Measurements from ENCODE around the gene IGSF23.

Gene IGSF23

DNA sequence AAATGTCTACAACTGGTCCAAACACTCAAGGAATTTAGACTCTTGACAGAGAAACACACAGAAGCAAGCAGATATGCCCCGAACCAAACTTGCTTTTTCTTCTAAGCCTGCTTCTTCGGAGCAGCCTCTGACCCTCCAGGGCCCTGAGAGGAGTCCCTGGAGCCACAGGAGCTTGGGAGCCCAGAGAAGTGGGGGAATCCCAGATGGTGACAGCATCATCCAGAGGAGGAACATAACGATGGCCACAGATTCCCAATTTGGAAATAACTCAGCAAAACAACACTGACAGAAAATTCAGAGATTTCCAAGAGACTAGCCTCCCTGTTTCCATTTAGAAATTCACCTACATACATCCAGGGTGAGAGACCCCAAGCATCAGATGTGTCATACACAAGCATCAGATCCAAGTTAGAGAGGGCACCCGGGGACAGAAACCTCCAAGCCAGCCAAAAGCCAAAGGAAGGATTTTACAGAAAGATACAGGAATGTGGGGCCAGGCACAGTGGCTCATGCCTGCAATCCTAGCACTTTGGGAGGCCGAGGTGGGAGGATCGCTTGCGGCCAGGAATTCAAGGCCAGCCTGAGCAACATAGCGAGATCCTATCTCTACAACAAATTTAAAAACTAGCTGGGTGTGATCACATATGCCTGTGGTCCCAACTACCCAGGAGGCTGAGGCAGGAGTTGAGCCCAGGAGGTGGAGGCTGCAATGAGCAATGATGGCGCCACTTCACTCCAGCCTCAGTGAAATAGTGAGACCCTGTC is 28.3 kb downstream of the IGSF23 start:
- no peak for DNase-seq (ENCODE audit: low read depth)

DNA sequence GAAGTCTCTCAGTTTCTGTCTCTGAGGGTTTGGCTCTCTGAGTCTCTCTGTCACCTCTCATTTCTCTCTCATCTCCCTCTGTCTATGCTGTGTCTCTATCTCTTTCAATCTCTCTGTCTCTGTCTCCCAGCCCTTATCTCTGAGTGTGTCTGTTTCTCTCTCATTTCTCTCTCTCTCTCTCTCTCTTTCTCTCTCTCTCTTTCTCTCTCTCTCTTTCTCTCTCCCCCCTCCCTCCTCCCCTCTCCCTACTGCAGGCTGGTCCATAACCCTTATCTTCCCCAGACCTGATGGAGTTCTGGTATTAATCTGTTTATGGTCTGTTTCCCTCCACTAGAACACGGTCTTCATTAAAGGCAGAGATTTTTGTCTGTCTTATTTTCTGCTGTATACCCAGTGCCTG is 29.0 kb downstream of the IGSF23 start:
- no peak for DNase-seq (ENCODE audit: low read depth)

DNA sequence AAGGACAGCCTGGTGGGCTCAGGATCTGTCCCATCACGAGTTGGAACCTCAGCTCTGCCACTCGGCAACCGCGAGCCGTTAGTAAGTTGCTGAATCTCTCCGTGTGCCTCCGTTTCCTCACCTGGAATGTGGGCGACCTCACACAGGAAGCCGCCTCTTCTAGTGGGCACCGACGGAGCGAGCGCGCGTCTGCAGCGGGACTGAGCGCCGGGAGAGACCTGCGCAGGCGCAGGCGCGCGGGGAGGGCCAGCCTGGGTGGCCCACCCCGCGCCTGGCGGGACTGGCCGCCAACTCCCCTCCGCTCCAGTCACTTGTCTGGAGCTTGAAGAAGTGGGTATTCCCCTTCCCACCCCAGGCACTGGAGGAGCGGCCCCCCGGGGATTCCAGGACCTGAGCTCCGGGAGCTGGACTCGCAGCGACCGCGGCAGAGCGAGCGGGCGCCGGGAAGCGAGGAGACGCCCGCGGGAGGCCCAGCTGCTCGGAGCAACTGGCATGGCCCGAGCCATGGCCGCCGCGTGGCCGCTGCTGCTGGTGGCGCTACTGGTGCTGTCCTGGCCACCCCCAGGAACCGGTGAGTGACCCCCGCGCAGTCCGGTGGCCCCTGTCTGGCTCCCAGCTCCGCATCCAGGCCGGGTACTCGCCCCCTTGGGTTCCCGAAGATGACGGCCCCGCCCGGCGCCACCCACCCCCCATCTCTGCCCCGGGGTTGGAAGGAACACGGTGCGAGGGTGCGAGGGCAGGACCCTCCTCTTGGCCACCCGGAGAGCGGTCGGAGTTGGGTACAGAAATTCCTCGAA is 30.4 kb downstream of the IGSF23 start, which contains the start of gene PVR:
PVR (plus strand) TSS at position 306 of the 797 bp plus-strand sequence; CDS start at position 493, 187 bp downstream.
- DNase-seq (ENCODE audit: low read depth) = peak; percentile 19

DNA sequence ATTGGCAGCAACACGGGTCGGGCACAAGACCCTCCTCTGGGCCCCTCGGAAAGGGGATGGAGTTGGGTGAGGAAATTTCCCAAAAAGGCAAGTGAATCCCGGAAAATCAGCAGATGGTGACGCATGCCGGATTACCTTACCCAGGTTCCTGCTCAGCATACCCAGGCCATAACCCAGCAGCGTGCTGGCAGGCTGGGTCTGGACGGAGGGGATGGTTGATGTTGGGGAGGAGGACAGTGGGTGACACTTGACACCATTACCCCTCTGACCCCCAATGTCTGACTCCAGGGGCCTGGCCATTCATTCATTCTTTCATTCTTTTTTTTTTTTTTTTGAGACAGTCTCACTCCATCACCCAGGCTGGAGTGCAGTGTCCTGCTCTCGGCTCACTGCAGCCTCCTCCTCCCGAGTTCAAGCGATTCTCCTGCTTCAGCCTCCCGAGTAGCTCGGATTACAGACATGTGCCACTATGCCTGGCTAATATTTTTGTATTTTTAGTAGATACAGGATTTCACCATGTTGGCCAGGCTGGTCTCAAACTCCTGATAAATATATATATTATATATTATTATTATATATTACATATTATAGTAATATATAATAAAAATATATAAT is 31.1 kb downstream of the IGSF23 start:
- DNase-seq (ENCODE audit: low read depth) = no peak

DNA sequence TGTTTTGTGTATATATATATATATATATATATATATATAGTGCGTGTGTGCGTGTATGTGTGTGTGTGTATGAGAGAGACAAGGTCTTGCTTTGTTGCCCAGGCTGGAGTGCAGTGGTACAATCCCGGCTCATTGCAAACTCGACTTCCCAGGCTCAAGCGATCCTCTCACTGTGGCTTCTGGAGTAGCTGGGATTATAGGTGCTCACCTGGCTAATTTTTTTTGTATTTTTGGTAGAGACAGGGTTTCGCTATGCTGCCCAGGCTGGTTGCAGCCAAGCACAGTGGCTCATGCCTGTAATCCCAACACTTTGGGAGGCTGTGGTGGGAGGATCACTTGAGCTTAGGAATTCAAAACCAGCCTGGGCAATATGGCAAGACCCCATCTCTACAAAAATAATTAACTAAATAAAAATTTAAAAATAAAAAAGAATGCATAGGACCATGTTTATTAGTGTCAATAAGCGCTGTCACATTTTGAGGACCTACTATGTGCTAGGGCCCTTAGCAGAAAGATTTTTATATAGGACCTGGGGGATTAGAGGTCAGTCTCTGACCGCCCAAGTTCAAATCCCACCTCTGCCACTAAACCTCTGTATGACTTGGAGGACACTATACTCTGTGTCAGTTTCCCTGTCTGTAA is 32.2 kb downstream of the IGSF23 start:
- no peak for DNase-seq (ENCODE audit: low read depth)

DNA sequence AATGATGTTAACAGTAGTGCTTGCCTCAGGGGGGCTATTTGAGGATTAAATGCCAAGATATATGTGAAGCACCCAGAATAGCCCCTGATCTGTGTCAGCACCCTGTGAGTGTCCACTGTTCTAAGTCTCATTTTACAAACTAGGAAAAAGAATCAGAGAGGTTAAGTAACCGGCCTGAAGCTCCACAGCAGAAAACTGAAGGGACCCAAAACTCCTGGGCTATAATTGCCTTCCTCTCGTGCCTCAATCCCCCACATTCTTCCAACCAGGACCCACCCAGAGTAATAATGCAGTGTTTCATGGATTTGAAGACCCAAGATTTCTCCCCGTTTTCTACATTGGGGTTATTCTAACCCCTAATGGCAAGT is 32.7 kb downstream of the IGSF23 start:
- no peak for DNase-seq (ENCODE audit: low read depth)

DNA sequence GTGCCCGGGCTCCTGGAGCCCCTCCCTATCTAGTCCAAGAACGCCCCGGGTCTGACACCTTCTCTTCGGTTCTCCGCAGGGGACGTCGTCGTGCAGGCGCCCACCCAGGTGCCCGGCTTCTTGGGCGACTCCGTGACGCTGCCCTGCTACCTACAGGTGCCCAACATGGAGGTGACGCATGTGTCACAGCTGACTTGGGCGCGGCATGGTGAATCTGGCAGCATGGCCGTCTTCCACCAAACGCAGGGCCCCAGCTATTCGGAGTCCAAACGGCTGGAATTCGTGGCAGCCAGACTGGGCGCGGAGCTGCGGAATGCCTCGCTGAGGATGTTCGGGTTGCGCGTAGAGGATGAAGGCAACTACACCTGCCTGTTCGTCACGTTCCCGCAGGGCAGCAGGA is 33.8 kb downstream of the IGSF23 start:
- DNase-seq (ENCODE audit: low read depth) = no peak

DNA sequence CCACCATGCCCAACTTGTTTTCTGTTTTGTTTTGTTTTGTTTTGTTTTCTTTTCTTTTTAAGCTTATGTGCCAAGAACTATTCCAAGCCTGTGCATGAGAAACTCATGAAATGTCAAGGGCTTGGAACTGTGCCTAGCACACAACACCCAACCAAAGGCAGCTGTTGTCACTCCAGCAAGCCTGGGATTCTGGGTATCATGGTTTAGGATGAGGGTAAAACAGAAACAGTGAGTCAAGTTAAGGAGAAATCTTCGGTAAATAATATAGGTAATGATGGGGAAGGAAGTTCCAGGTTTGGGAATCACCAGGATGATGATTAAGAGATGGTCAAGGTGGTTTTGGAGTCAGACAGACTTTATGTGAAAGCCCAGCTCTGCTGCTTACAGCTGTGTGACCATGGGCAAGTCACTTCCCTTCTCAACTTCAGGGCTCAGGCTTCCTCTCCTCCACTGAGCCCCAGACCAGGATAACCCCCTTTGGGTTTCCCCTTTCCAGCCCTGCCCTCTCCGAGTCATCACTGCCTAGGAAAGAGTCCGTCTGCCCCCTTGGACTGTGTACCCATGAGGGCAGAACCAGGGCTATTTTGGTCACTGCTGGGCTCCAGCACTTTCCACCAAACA is 35.4 kb downstream of the IGSF23 start:
- DNase-seq (ENCODE audit: low read depth) = no peak

DNA sequence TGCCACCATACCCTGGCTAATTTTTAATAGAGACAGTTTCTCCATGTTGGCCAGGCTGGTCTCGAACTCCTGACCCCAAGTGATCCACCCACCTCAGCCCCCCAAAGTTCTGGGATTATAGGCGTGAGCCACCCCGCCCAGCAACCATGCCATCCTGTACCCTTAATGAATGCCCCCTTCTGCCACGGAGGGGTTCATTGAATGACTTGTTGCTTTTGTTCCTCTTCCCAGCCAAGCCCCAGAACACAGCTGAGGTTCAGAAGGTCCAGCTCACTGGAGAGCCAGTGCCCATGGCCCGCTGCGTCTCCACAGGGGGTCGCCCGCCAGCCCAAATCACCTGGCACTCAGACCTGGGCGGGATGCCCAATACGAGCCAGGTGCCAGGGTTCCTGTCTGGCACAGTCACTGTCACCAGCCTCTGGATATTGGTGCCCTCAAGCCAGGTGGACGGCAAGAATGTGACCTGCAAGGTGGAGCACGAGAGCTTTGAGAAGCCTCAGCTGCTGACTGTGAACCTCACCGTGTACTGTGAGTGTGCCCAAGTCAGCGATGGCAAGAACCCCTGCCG is 36.3 kb downstream of the IGSF23 start:
- no peak for DNase-seq (ENCODE audit: low read depth)

DNA sequence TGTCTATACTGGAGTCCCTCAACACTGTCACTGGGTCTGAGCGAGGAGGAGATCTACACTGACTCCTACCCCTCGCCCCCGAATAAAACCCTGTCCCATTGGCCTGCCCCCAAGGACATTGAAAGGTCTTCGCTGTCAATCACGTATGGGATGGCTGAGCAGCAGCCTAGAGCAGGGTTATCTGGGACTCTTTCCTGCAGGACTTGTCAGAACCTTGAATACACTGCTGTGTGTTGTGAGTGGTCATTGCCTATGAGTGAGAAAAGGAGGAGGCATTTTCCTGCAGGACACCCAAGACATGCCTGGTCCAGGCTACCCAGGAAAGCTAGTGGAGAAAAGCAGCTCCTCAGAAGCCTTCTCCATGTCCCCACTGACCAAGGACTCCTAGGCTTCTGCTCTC is 40.0 kb downstream of the IGSF23 start:
- DNase-seq (ENCODE audit: low read depth) = no peak

DNA sequence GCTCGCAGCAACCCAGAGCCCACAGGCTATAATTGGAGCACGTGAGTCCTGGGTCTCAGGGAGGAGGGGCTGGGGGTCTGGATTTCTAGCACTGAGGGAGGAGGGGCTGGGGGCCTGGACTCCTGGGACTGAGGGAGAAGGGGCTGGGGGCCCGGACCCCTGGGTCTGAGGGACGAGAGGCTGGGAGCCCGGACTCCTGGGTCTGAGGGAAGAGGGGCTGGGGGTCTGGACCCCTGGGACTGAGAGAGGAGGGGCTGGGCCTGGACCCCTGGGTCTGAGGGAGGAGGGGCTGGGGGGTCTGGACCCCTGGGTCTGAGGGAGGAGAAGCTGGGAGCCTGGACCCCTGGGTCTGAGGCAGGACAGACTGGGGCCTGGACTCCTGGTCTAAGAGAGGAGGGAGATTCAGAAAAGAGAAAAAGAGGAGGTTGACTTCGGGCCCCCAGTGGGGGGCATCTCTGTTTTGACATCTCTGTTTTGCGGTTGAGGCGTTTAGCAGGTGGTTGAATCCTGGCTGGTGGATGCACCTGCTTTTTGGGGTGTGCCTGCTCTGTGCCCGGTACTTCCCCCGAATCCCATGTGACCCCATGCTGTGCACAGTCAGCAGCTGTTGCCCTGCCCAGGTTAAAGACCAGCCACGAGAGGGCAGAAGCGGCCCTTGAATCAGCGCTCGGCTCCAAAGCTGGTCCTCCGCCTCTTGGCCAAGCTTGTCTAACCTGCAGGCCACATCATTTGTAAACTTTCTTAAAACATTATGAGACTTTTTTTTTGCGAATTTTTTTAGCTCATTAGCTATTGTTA is 40.8 kb downstream of the IGSF23 start:
- peak; percentile 56 for DNase-seq (ENCODE audit: low read depth)

DNA sequence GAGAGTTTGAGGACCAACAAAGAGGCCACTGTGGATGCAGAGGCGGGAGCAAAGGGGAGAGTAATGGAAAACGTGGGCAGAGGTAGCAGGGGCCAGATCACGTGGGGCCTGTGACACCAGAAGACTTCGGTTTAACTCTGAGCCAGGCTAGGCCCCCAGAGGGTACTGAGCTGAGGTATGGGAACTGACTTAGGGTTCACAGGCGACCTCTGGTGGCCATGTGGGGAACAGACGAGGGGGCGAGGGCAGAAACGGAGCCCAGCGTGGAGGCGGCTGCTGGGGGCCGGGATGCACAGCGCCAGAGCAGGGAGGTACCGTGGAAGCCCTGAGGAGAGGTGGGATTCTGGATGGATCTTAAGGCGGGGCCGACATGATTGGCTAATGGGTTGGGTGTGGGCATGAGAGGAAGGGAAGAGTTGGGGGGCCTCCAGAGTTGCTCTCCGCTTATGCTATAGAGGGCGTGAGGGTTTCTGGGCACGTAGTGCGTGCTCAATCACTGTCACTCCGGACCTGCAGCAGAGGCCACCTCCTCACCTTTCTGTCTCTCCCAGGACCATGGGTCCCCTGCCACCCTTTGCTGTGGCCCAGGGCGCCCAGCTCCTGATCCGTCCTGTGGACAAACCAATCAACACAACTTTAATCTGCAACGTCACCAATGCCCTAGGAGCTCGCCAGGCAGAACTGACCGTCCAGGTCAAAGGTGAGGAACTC is 44.0 kb downstream of the IGSF23 start:
- DNase-seq (ENCODE audit: low read depth) = peak; percentile 53

DNA sequence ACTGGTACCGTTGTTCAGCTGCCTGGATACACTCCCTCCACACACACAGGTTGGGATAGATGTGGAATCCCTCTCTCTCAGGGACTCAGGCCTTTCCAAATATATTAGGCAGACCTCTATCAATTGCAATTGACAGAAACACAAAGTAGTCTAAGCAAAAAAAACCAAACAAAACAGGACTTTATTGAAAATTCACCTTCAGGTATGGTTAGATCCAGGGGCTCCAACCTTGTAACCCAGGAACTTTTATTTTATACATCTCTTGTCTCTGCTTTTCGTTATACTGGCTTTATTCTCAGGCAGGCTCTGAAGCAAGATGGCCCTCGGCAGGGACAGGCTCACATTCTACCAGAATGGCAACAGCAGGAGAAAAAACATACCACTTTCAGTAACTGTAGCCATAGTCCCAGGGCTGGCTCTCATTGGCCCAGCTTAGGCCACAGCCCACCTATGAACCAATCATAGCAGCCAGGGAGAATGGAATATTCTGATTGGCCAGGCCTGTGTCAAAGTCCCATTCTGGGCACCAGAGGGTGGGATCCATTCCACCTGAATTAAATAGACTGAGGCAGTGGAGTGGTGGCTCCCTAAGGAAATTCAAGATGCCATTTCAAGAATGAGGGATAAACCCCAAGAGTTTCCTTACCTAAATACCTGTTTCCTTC is 44.8 kb downstream of the IGSF23 start:
- DNase-seq (ENCODE audit: low read depth) = no peak

DNA sequence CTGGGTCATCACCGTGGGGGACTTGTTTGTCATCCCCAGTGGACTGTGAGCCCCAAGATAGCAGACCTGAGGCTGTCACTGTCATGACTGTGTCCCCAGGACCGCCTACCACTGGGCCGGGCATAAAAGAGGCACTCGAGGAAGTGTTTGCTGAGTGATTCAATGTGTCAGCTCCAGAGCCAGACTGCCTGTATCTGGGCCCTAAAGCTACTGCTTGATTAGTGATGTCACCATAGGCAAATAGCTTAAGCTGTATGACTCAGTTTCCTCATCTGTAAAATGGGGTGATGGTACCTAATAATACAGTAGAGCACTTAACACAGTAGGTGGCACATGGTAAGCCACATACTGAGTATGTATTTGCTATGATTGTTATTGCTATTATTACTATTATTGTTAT is 46.7 kb downstream of the IGSF23 start:
- no peak for DNase-seq (ENCODE audit: low read depth)

DNA sequence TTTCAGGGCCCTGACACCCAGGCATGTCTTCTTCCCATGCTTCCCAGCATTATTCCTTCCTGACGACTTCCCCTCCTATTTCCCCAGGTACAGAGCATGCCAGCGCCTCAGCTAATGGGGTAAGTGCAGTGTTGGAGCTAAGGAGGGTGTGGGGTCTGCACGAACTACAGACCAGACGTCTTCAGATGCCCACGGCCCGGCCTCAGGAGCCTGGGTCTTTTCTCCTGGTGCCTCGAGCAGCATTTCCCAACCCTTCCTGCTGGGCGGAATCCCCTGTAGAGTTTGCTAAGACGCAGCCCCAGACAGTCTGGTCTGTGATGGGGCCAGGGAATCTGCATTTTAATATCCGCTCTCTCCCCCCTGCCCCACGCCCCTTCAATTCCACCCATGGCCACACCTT is 47.8 kb downstream of the IGSF23 start:
- DNase-seq (ENCODE audit: low read depth) = no peak

DNA sequence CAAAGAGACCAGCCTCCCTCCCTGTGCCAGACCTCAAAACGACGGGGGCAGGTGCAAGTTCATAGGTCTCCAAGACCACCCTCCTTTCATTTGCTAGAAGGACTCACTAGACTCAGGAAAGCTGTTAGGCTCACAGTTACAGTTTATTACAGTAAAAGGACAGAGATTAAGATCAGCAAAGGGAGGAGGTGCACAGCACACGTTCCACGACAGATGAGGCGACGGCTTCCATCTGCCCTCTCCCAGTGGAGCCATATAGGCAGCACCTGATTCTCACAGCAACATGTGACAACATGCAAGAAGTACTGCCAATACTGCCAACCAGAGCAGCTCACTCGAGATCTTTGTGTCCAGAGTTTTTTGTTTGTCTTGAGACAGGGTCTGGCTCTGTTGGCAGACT is 48.5 kb downstream of the IGSF23 start:
- no peak for DNase-seq (ENCODE audit: low read depth)

DNA sequence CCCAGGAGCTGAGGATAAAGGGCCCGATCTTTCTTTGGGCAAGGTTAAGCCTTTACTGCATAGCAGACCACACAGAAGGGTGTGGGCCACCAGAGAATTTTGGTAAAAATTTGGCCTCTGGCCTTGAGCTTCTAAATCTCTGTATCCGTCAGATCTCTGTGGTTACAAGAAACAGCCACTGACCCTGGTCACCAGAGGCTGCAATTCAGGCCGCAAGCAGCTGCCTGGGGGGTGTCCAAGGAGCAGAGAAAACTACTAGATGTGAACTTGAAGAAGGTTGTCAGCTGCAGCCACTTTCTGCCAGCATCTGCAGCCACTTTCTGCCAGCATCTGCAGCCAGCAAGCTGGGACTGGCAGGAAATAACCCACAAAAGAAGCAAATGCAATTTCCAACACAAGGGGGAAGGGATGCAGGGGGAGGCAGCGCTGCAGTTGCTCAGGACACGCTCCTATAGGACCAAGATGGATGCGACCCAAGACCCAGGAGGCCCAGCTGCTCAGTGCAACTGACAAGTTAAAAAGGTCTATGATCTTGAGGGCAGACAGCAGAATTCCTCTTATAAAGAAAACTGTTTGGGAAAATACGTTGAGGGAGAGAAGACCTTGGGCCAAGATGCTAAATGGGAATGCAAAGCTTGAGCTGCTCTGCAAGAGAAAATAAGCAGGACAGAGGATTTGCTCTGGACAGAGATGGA is 49.5 kb downstream of the IGSF23 start:
- DNase-seq (ENCODE audit: low read depth) = no peak

DNA sequence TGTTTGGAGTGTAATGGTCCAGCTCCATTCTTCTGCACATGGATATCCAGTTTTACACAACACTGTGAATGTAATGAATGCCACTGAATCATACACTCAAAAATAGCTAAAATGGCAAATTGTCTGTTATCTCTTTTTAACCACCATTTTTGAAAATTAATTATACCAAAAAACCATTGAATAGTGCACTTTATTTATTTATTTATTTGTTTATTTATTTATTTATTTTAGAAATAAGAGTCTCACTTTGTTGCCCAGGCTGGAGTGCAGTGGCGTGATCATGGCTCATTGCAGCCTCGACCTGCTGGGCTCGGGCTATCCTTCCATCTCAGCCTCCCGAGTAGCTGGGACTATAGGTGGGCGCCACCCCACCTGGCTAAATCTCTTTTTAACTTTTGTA is 50.6 kb downstream of the IGSF23 start:
- DNase-seq (ENCODE audit: low read depth) = no peak

DNA sequence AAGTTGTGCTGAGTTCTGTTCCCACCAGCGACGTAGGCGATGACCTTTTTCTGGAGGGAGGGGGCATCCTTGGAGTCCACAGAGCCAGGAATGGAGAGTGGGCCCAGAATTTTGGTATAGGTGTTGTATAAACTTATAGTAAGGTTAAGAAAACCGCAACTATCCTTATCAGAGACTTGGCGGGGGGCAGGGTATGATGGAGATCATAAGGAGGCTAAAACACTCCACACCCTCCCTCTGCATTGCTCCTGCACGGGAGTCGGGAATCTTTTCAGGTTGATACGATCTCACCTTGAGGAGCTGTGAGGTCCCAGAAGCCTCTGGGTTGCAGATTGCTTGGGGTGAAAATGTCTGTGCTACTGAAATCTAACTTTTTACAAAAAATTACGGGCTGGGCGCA is 51.6 kb downstream of the IGSF23 start:
- DNase-seq (ENCODE audit: low read depth) = no peak

Data from stimulated activated CD8-positive, alpha-beta memory T cell treated with anti-CD3 and anti-CD28 coated beads, Interleukin-7, amount 100 ng/mL, for 24 hours (primary cell).